HEK293 (cell line): ENCODE results near the gene STK36.

ENCODE experiments used
- CTCF ChIA-PET: fragments of 350-600 bp; formaldehyde crosslinking; extraction: SDS; loops from one replicate; lab custom pipeline; 2021; ENCODE audit warnings: antibody characterized with exemption; lab: Yijun Ruan, JAX
- POLR2A ChIA-PET: fragments of 300-600 bp; formaldehyde crosslinking; extraction: SDS; loops from one replicate; lab custom pipeline; 2020; ENCODE audit warnings: antibody characterized with exemption, inconsistent platforms; lab: Yijun Ruan, JAX
- H3K27ac ChIP-seq: fragments of 200-500 bp; sonication (Bioruptor generic); 2 replicates; pipeline ENCODE4 v1.5.1; 2014; ENCODE audit warnings: low read depth, low read length, control low read depth, inconsistent platforms; ENCODE audit errors: extremely low read depth
- H3K36me3 ChIP-seq, 2 experiments: fragments of 200-500 bp in 1 of 2; sonication (Bioruptor generic) in 1 of 2; 1 replicate in 1 of 2; 2 replicates in 1 of 2; pipeline ENCODE4 v1.5.1; 2014 to 2017; ENCODE audit warnings: inconsistent platforms in 2 of 2, low read length in 2 of 2; ENCODE audit not compliant: control insufficient read depth in 2 of 2, insufficient read depth in 1 of 2
- H3K4me1 ChIP-seq: fragments of 200-500 bp; sonication (Bioruptor generic); 2 replicates; pipeline ENCODE4 v1.5.1; 2014; ENCODE audit warnings: mild to moderate bottlenecking, low read length, inconsistent platforms; ENCODE audit not compliant: control insufficient read depth, insufficient read depth
- H3K4me3 ChIP-seq: 2 replicates; pipeline ENCODE4 v1.5.1; 2011; ENCODE audit warnings: low read depth, mild to moderate bottlenecking, control low read depth, low read length, moderate library complexity
- H3K9me3 ChIP-seq: fragments of 200-500 bp; sonication (Bioruptor generic); 2 replicates; pipeline ENCODE4 v1.5.1; 2014; ENCODE audit warnings: low read depth, low read length, inconsistent platforms; ENCODE audit not compliant: control insufficient read depth, insufficient read depth
- CTCF ChIP-seq: fragments of 450-650 bp; formaldehyde crosslinking; IDR thresholded peaks from 2 replicates; pipeline ENCODE4 v1.5.1; 2016; ENCODE audit warnings: missing biosample characterization, missing genetic modification characterization
- GLI2 ChIP-seq: fragments of 450-650 bp; formaldehyde crosslinking; IDR thresholded peaks from 2 replicates; pipeline ENCODE4; 2017; ENCODE audit warnings: missing biosample characterization, missing genetic modification characterization, low read depth, borderline replicate concordance
- PRDM4 ChIP-seq: fragments of 450-650 bp; formaldehyde crosslinking; IDR thresholded peaks from 2 replicates; pipeline ENCODE4 v1.5.1; 2017; ENCODE audit warnings: missing biosample characterization, missing genetic modification characterization
- SP2 ChIP-seq: fragments of 450-650 bp; formaldehyde crosslinking; IDR thresholded peaks from 2 replicates; pipeline ENCODE4 v1.5.1; 2016; ENCODE audit warnings: missing biosample characterization, missing genetic modification characterization
- SP3 ChIP-seq: fragments of 450-650 bp; formaldehyde crosslinking; IDR thresholded peaks from 2 replicates; pipeline ENCODE4 v1.5.1; 2016; ENCODE audit warnings: missing biosample characterization, missing genetic modification characterization
- TRIM28 ChIP-seq: IDR thresholded peaks from 2 replicates; pipeline ENCODE4 v1.6.1; 2011; ENCODE audit warnings: low read length, control low read depth, borderline replicate concordance
- ZBTB48 ChIP-seq: fragments of 450-650 bp; formaldehyde crosslinking; IDR thresholded peaks from 2 replicates; pipeline ENCODE4 v1.5.1; 2016; ENCODE audit warnings: missing biosample characterization, missing genetic modification characterization
- ZBTB8A ChIP-seq: fragments of 450-650 bp; formaldehyde crosslinking; IDR thresholded peaks from 2 replicates; pipeline ENCODE4 v1.5.1; 2016; ENCODE audit warnings: missing biosample characterization, missing genetic modification characterization
- ZFHX2 ChIP-seq: fragments of 450-650 bp; formaldehyde crosslinking; conservative IDR thresholded peaks from 2 replicates; pipeline ENCODE4 v1.5.1; 2016; ENCODE audit warnings: missing biosample characterization, missing genetic modification characterization
- ZFP3 ChIP-seq: fragments of 450-650 bp; formaldehyde crosslinking; IDR thresholded peaks from 2 replicates; pipeline ENCODE4 v1.5.1; 2016; ENCODE audit warnings: low read depth, missing biosample characterization, missing genetic modification characterization
- ZNF174 ChIP-seq: fragments of 450-650 bp; formaldehyde crosslinking; IDR thresholded peaks from 2 replicates; pipeline ENCODE4 v1.5.0; 2017; ENCODE audit warnings: missing biosample characterization, mild to moderate bottlenecking, missing genetic modification characterization
- ZNF302 ChIP-seq: fragments of 450-650 bp; formaldehyde crosslinking; IDR thresholded peaks from 2 replicates; pipeline ENCODE4 v1.5.1; 2016; ENCODE audit warnings: missing biosample characterization, missing genetic modification characterization, low read depth
- ZNF449 ChIP-seq: fragments of 450-650 bp; formaldehyde crosslinking; IDR thresholded peaks from 2 replicates; pipeline ENCODE4 v1.5.1; 2017; ENCODE audit warnings: missing biosample characterization, mild to moderate bottlenecking, missing genetic modification characterization, moderate library complexity
- ZNF48 ChIP-seq: fragments of 450-650 bp; formaldehyde crosslinking; IDR thresholded peaks from 2 replicates; pipeline ENCODE4 v1.5.1; 2016; ENCODE audit warnings: missing biosample characterization, missing genetic modification characterization
- ZNF660 ChIP-seq: fragments of 450-650 bp; IDR thresholded peaks from 2 replicates; pipeline ENCODE4 v1.5.1; 2018; ENCODE audit warnings: missing biosample characterization, mild to moderate bottlenecking, missing genetic modification characterization
- ZNF701 ChIP-seq: fragments of 450-650 bp; formaldehyde crosslinking; IDR thresholded peaks from 2 replicates; pipeline ENCODE4 v1.5.1; 2016; ENCODE audit warnings: missing biosample characterization, missing genetic modification characterization
- ZNF792 ChIP-seq: fragments of 450-650 bp; formaldehyde crosslinking; IDR thresholded peaks from 2 replicates; pipeline ENCODE4 v1.5.1; 2016; ENCODE audit warnings: missing biosample characterization, missing genetic modification characterization
- ZNF837 ChIP-seq: fragments of 450-650 bp; formaldehyde crosslinking; IDR thresholded peaks from 2 replicates; pipeline ENCODE4 v1.5.1; 2016; ENCODE audit warnings: missing biosample characterization, missing genetic modification characterization

Gene STK36

GRCh38 chr2:218671654-218672566 lies at the start of gene STK36, which contains the start of gene RNF25 (continued):
- TF ChIP-seq CTCF = peak; percentile 38; the same call in 1 of the 2 replicates
- TF ChIP-seq SP2 (tag by site-specific recombination) = peak; percentile 80
- no peak for TF ChIP-seq ZNF660 (tag by site-specific recombination)
- TF ChIP-seq ZFHX2 (tag by site-specific recombination) = peak; percentile 24; the same call in 1 of the 2 replicates
- no peak for TF ChIP-seq ZNF792 (tag by site-specific recombination)
- TF ChIP-seq ZNF701 (tag by site-specific recombination) = no peak
- TF ChIP-seq ZBTB48 = peak; percentile 41; the same call in 1 of the 2 replicates
- TF ChIP-seq SP3 (tag by site-specific recombination) = peak; percentile 25; the same call in 1 of the 2 replicates

GRCh38 chr2:218622606-218623365 lies 49.1 kb upstream of the STK36 start:
- no peak overlapping the region for H3K4me3 ChIP-seq
- no peak overlapping the region for H3K27ac ChIP-seq
- TF ChIP-seq ZFP3 (tag by site-specific recombination) (no peak), GLI2 (no peak), ZNF302 (tag by site-specific recombination) (no peak), ZFHX2 (tag by site-specific recombination) (no peak), ZBTB8A (tag by site-specific recombination) (no peak), TRIM28 (no peak), PRDM4 (tag by site-specific recombination) (no peak), ZNF837 (no peak), ZNF174 (tag by site-specific recombination) (no peak), ZNF449 (no peak), ZNF48 (tag by site-specific recombination) (no peak)
- TF ChIP-seq, all 188 proteins: peak for 0
- ChIA-PET POLR2A (interaction anchor here (0.7 kb wide), 1 partner anchor 221 kb away, joined by 3 read pairs; no protein-coding TSS in a partner anchor), CTCF (interaction anchor here (0.5 to 0.7 kb wide), 2 partner anchors 16 to 49 kb away, joined by 3 read pairs; no protein-coding TSS in a partner anchor)
- Histone ChIP-seq H3K9me3 (no peaks in the 10 kb centered on the region), H3K4me1 (no peaks in the 10 kb centered on the region), H3K36me3 (no peaks in the 10 kb centered on the region)
